NT2/D1 (cell line): ENCODE results near the gene SV2C.

Experiments
- DNase-seq: peaks from one replicate; pipeline ENCODE4 v3.0.0-alpha.2; 2011; ENCODE audit warnings: low read depth, low spot score
- H3K27me3 ChIP-seq: 2 replicates; pipeline ENCODE4 v1.6.0; 2011; ENCODE audit warnings: mild to moderate bottlenecking; ENCODE audit not compliant: insufficient read length, insufficient read depth
- H3K36me3 ChIP-seq: 2 replicates; pipeline ENCODE4 v1.6.1; 2011; ENCODE audit warnings: mild to moderate bottlenecking, low read length, mixed read lengths; ENCODE audit not compliant: insufficient read depth, insufficient read length
- H3K4me1 ChIP-seq: 2 replicates; pipeline ENCODE4 v1.5.1; 2011; ENCODE audit not compliant: insufficient read depth, insufficient read length
- H3K4me3 ChIP-seq: 2 replicates; pipeline ENCODE4 v1.5.1; 2011; ENCODE audit warnings: low read depth; ENCODE audit not compliant: insufficient read length
- H3K9ac ChIP-seq: 2 replicates; pipeline ENCODE4 v1.6.0; 2011; ENCODE audit warnings: low read depth; ENCODE audit not compliant: insufficient read length
- H3K9me3 ChIP-seq: 2 replicates; pipeline ENCODE4 v1.5.1; 2011; ENCODE audit warnings: mild to moderate bottlenecking, low read length; ENCODE audit not compliant: insufficient read depth
- SUZ12 ChIP-seq: IDR thresholded peaks from 2 replicates; pipeline ENCODE4 v1.6.1; 2011; ENCODE audit not compliant: insufficient read length, insufficient read depth; ENCODE audit errors: extremely low read depth
- YY1 ChIP-seq: IDR thresholded peaks from 2 replicates; pipeline ENCODE4 v1.6.1; 2011; ENCODE audit not compliant: insufficient read length, insufficient read depth
- ZNF274 ChIP-seq: IDR thresholded peaks from 2 replicates; pipeline ENCODE4 v1.6.1; 2011; ENCODE audit warnings: mild to moderate bottlenecking, low read depth, low read length

The SV2C gene

GRCh38 chr5:76196457-76196856, 113.3 kb downstream of the SV2C start:
- Histone ChIP-seq H3K27me3 (no peaks in the 10 kb centered on the region), H3K9ac (no peak overlapping the region), H3K36me3 (no peaks in the 10 kb centered on the region), H3K4me1 (no peaks in the 10 kb centered on the region), H3K4me3 (no peak overlapping the region), H3K9me3 (no peaks in the 10 kb centered on the region)
- no peak for DNase-seq
- no peak for TF ChIP-seq ZNF274
- TF ChIP-seq SUZ12 = no peak
- no peak for TF ChIP-seq YY1

- no peak for DNase-seq
- Histone ChIP-seq H3K27me3 (no peaks in the 10 kb centered on the region), H3K4me1 (no peaks in the 10 kb centered on the region), H3K36me3 (no peaks in the 10 kb centered on the region), H3K9ac (no peak overlapping the region), H3K9me3 (no peaks in the 10 kb centered on the region), H3K4me3 (no peak overlapping the region)
- TF ChIP-seq YY1 (no peak), ZNF274 (no peak), SUZ12 (no peak)
These were observed 113.8 kb downstream of the SV2C start for GRCh38 chr5:76196886-76197489.

- no peaks in the 10 kb centered on the region for H3K27me3 ChIP-seq
- TF ChIP-seq SUZ12 (no peak), ZNF274 (no peak), YY1 (no peak)
- H3K9ac ChIP-seq = no peak overlapping the region
- DNase-seq = no peak
- no peaks in the 10 kb centered on the region for H3K4me1 ChIP-seq
- no peaks in the 10 kb centered on the region for H3K36me3 ChIP-seq
- H3K9me3 ChIP-seq = no peaks in the 10 kb centered on the region
- H3K4me3 ChIP-seq = no peak overlapping the region
These were observed 114.5 kb downstream of the SV2C start for GRCh38 chr5:76197726-76198125.

GRCh38 chr5:76199336-76200318, 116.4 kb downstream of the SV2C start:
- Histone ChIP-seq H3K4me1 (no peaks in the 10 kb centered on the region), H3K27me3 (no peaks in the 10 kb centered on the region), H3K9me3 (no peaks in the 10 kb centered on the region), H3K4me3 (no peak overlapping the region), H3K36me3 (no peaks in the 10 kb centered on the region), H3K9ac (no peak overlapping the region)
- TF ChIP-seq SUZ12 (no peak), ZNF274 (no peak), YY1 (no peak)
- DNase-seq = no peak

GRCh38 chr5:76202182-76202581, 119.0 kb downstream of the SV2C start:
- Histone ChIP-seq H3K36me3 (no peaks in the 10 kb centered on the region), H3K9ac (no peak overlapping the region), H3K9me3 (no peaks in the 10 kb centered on the region), H3K27me3 (no peaks in the 10 kb centered on the region), H3K4me1 (no peaks in the 10 kb centered on the region), H3K4me3 (no peak overlapping the region)
- no peak for DNase-seq
- TF ChIP-seq YY1 (no peak), SUZ12 (no peak), ZNF274 (no peak)

GRCh38 chr5:76204191-76204590, 121.0 kb downstream of the SV2C start:
- Histone ChIP-seq H3K36me3 (no peaks in the 10 kb centered on the region), H3K9me3 (peaks cover 3% of the 10 kb centered on the region; the same call in 1 of the 2 replicates), H3K4me1 (no peaks in the 10 kb centered on the region), H3K9ac (no peak overlapping the region), H3K27me3 (no peaks in the 10 kb centered on the region), H3K4me3 (no peak overlapping the region)
- DNase-seq = no peak
- TF ChIP-seq YY1 = no peak
- no peak for TF ChIP-seq ZNF274
- no peak for TF ChIP-seq SUZ12

GRCh38 chr5:76204713-76205112, 121.5 kb downstream of the SV2C start:
- Histone ChIP-seq H3K9me3 (peaks cover 8% of the 10 kb centered on the region; the same call in 1 of the 2 replicates), H3K4me3 (no peak overlapping the region), H3K4me1 (no peaks in the 10 kb centered on the region), H3K36me3 (no peaks in the 10 kb centered on the region), H3K9ac (no peak overlapping the region), H3K27me3 (no peaks in the 10 kb centered on the region)
- no peak for DNase-seq
- no peak for TF ChIP-seq SUZ12
